ENCODE data around the gene NPTX1.

DNA sequence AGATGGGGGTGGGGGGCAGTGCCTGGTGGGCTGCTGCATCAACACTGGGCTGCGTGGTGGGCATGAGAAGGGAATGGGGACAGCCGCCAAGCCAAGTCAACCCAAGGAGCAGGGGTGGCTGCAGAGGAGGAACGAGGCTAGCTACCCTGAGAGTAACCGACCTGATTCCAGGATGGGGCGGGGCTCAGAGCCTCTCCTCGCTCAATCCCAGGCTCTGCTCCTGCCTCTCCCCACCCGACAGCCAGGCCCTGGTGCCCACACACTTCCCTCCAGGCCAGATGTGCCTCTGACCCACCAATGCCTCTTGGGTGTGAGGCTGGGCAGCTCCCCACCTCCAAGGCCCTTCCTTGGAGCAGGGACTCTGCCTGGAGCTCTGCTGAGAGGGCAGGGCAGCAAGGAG lies 2.7 kb downstream of the NPTX1 start:
- TF ChIP-seq CTCF (IDR thresholded peaks at IDR 0.05), result no peak
- TF ChIP-seq POLR2A (IDR thresholded peaks at IDR 0.05), result no peak

All from lower leg skin (tissue), 3 donors.